GM12878 (cell line): ENCODE data around the gene NKAIN1. TPM values are rescaled to one million over a fixed set of nuclear protein-coding genes. Genes with fewer than 3 reads are reported as not detected.

Experiments
- ATAC-seq: fragments of 200-7000 bp; cut with Tn5 transposase; 3 replicates; pipeline ENCODE4 v1.9.1; 2020; ENCODE audit warnings: mild to moderate bottlenecking, moderate library complexity
- BruUV-seq: library from RNA; stranded (reverse); fragments of 400-500 nt; replicated peaks from 2 replicates; lab custom pipeline; 2021; lab: Mats Ljungman, UMichigan
- CTCF ChIA-PET: fragments of 300-600 bp; sonication (Branson Sonifier 250); formaldehyde crosslinking; extraction: SDS; loops from one replicate; lab custom pipeline; 2021; ENCODE audit warnings: inconsistent platforms; lab: Yijun Ruan, JAX
- POLR2A ChIA-PET: fragments of 350-600 bp; formaldehyde crosslinking; extraction: SDS; loops from one replicate; lab custom pipeline; 2021; ENCODE audit warnings: inconsistent platforms; lab: Charles Lee
- RAD21 ChIA-PET: fragments of 300-600 bp; sonication (Branson Sonifier 250); formaldehyde crosslinking; loops from one replicate; lab custom pipeline; 2023; ENCODE audit warnings: antibody characterized with exemption; ENCODE audit not compliant: unreplicated experiment; lab: Charles Lee
- SMC1A ChIA-PET: fragments of 300-600 bp; sonication (Branson Sonifier 250); formaldehyde crosslinking; loops from one replicate; lab custom pipeline; 2023; ENCODE audit not compliant: unreplicated experiment, uncharacterized antibody; lab: Charles Lee
- DNase-seq: peaks from one replicate; pipeline ENCODE4 v3.0.0-alpha.2; 2011; ENCODE audit warnings: low read depth, low spot score
- FAIRE-seq: peaks from 3 replicates; lab custom pipeline; 2011; peaks lifted over from hg19 to GRCh38; lab: Jason Lieb, UNC
- H2AFZ ChIP-seq: 2 replicates; pipeline ENCODE4 v1.6.0; 2011; ENCODE audit warnings: low read depth, low read length, control low read depth; ENCODE audit not compliant: control insufficient read depth
- H3K27ac ChIP-seq: 2 replicates; pipeline ENCODE4 v1.5.1; 2011; ENCODE audit warnings: control low read depth; ENCODE audit not compliant: control insufficient read depth, insufficient read depth
- H3K27me3 ChIP-seq, 2 experiments: replicated peaks in 1 of 2; 2 replicates each; pipeline versions ENCODE4 v1.6.0 to v1.6.1; 2011; ENCODE audit warnings: low read length in 1 of 2; ENCODE audit not compliant: control insufficient read depth in 2 of 2, insufficient read depth in 2 of 2
- H3K36me3 ChIP-seq, 2 experiments: 2 replicates each; pipeline ENCODE4 v1.5.1; 2011; ENCODE audit warnings: low read length in 1 of 2; ENCODE audit not compliant: control insufficient read depth in 2 of 2, insufficient read depth in 2 of 2
- H3K4me1 ChIP-seq: 2 replicates; pipeline ENCODE4 v1.6.1; 2011; ENCODE audit warnings: mild to moderate bottlenecking, low read length, moderate library complexity, mixed read lengths; ENCODE audit not compliant: control insufficient read depth, insufficient read depth
- H3K4me2 ChIP-seq: 2 replicates; pipeline ENCODE4 v1.6.0; 2011; ENCODE audit warnings: control low read depth; ENCODE audit not compliant: control insufficient read depth, insufficient read depth
- H3K4me3 ChIP-seq: fragments of 200-600 bp; sonication (generic); 2 replicates; pipeline ENCODE4 v1.5.1; 2016
- H3K79me2 ChIP-seq: 2 replicates; pipeline ENCODE4 v1.6.0; 2011; ENCODE audit warnings: low read length; ENCODE audit not compliant: control insufficient read depth, insufficient read depth
- H3K9ac ChIP-seq: 2 replicates; pipeline ENCODE4 v1.8.0; 2011; ENCODE audit warnings: low read length, control low read depth, mixed read lengths; ENCODE audit not compliant: control insufficient read depth, insufficient read depth
- H3K9me3 ChIP-seq: replicated peaks from 3 replicates; pipeline ENCODE4 v1.5.1; 2011; ENCODE audit warnings: mild to moderate bottlenecking, low read length; ENCODE audit not compliant: control insufficient read depth, insufficient read depth
- H4K20me1 ChIP-seq: 2 replicates; pipeline ENCODE4 v1.6.0; 2011; ENCODE audit not compliant: control insufficient read depth, insufficient read depth
- CEBPB ChIP-seq, 2 experiments: fragments of 150-350 bp in 1 of 2; IDR thresholded peaks; 2 replicates each; pipeline ENCODE4 v1.6.1; 2012 to 2014; ENCODE audit warnings: low read depth in 2 of 2, low read length in 2 of 2, borderline replicate concordance in 1 of 2, inconsistent platforms in 1 of 2
- FOXK2 ChIP-seq: fragments of 450-650 bp; IDR thresholded peaks from 2 replicates; pipeline ENCODE4 v1.6.1; 2017; ENCODE audit warnings: mild to moderate bottlenecking, moderate library complexity
- IKZF2 ChIP-seq, 2 experiments: fragments of 450-650 bp; IDR thresholded peaks; 2 replicates each; pipeline ENCODE4 v1.6.1; 2017; ENCODE audit warnings: mild to moderate bottlenecking in 2 of 2, moderate library complexity in 2 of 2
- MTA3 ChIP-seq: IDR thresholded peaks from 2 replicates; pipeline ENCODE4 v1.6.1; 2012; ENCODE audit warnings: low read length, inconsistent platforms, borderline replicate concordance
- SUZ12 ChIP-seq: fragments of 200-600 bp; sonication (generic); IDR thresholded peaks from one replicate; pipeline ENCODE4 v1.6.1; 2018; ENCODE audit warnings: antibody characterized with exemption, mild to moderate bottlenecking; ENCODE audit not compliant: unreplicated experiment
- USF1 ChIP-seq: IDR thresholded peaks from 2 replicates; pipeline ENCODE4 v1.6.1; 2011; ENCODE audit warnings: borderline replicate concordance, low read depth, mild to moderate bottlenecking, moderate library complexity, mixed read lengths, low read length; ENCODE audit not compliant: insufficient read depth; ENCODE audit errors: extremely low read length
- WGBS: methylation state at CpG from one replicate; pipeline ENCODE4 v1.1.6; 2016; ENCODE audit warnings: low lambda C conversion rate; ENCODE audit not compliant: insufficient replicate concordance, insufficient coverage; ENCODE audit errors: missing lambda C conversion rate; 5-methylcytosine and 5-hydroxymethylcytosine counted together
- in situ Hi-C: fragments of 300-500 bp; cut with MboI; formaldehyde crosslinking; loops from 9 replicates; pipeline ENCODE4 v1.14.3; 2018; ENCODE audit warnings: mixed read lengths
- intact Hi-C: fragments of 100-400 bp; cut with micrococcal nuclease; formaldehyde crosslinking; loops from one replicate; pipeline ENCODE4 v1.14.2; 2022; ENCODE audit not compliant: unreplicated experiment
- polyA plus RNA-seq, 11 experiments: library from polyadenylated mRNA; depleted of rRNA in 4 of 11; unstranded in 6 of 11; stranded (reverse) in 5 of 11; fragments of >200 nt; fragmentation: Nextera tagmentation in 4 of 11; fragmentation: Illumina TruSeq in 1 of 11; extraction: Ambion mirVana in 4 of 11; extraction: Trizol in 1 of 11; gene quantifications; 1 replicate in 1 of 11; 2 replicates in 10 of 11; pipeline versions ENCODE4 v1.2.1 to v1.2.3, GENCODE V29; 2011 to 2016; ENCODE audit warnings: inconsistent platforms in 2 of 11, missing spikeins in 2 of 11, low read depth in 1 of 11
- total RNA-seq, 4 experiments: library from RNA; depleted of rRNA in 3 of 4; stranded (reverse); fragments of >200 nt in 3 of 4; fragmentation: Illumina TruSeq in 1 of 4; extraction: Trizol in 1 of 4; gene quantifications; 2 replicates each; pipeline versions ENCODE4 v1.2.1 to v1.2.3, GENCODE V29; 2013 to 2021
- TF ChIP-seq, protein P1 (sequence below): fragments of 450-650 bp; IDR thresholded peaks from 2 replicates; pipeline ENCODE4 v1.6.1; 2017; ENCODE audit warnings: mild to moderate bottlenecking, moderate library complexity
- TF ChIP-seq, protein P2 (sequence below), 3 experiments: IDR thresholded peaks in 2 of 3; conservative IDR thresholded peaks in 1 of 3; 2 replicates each; pipeline ENCODE4 v1.5.1; 2011; ENCODE audit warnings: low read depth in 3 of 3, low read length in 3 of 3, mild to moderate bottlenecking in 3 of 3, control low read depth in 2 of 3, moderate library complexity in 2 of 3, inconsistent platforms in 1 of 3, mixed read lengths in 1 of 3; ENCODE audit not compliant: control insufficient read depth in 2 of 3, insufficient read depth in 1 of 3; ENCODE audit errors: extremely low read depth in 1 of 3

Gene NKAIN1
- total and polyA plus RNA-seq, 10 of the 15 experiments (the other 5 are each of a cell fraction or from before 2014, with no cell fraction given): not detected

DNA sequence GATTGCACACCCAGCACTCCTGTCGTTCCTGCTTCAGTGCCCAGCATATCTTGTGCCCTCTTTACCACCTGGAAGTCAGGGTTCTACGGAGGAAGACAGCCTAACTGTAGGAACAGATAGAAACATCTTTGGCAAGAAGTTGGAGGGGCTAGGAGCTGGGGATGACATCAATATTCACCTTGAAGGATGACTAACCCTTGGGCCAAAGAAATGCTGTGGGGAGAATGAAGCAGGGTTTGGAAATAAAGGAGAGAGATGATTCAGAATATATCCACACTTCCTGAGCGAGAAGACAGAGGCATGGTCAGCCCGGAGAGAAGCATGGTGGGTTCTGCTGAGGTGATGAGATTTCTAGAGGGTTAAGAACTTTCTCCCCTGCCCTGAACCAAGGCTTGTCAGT is 4.6 kb upstream of the NKAIN1 start (continued):
- TF ChIP-seq USF1: no peak

GRCh38 chr1:31243501-31244286 is 4.0 kb upstream of the NKAIN1 start:
- no peak for TF ChIP-seq MTA3
- TF ChIP-seq, protein P1, sequence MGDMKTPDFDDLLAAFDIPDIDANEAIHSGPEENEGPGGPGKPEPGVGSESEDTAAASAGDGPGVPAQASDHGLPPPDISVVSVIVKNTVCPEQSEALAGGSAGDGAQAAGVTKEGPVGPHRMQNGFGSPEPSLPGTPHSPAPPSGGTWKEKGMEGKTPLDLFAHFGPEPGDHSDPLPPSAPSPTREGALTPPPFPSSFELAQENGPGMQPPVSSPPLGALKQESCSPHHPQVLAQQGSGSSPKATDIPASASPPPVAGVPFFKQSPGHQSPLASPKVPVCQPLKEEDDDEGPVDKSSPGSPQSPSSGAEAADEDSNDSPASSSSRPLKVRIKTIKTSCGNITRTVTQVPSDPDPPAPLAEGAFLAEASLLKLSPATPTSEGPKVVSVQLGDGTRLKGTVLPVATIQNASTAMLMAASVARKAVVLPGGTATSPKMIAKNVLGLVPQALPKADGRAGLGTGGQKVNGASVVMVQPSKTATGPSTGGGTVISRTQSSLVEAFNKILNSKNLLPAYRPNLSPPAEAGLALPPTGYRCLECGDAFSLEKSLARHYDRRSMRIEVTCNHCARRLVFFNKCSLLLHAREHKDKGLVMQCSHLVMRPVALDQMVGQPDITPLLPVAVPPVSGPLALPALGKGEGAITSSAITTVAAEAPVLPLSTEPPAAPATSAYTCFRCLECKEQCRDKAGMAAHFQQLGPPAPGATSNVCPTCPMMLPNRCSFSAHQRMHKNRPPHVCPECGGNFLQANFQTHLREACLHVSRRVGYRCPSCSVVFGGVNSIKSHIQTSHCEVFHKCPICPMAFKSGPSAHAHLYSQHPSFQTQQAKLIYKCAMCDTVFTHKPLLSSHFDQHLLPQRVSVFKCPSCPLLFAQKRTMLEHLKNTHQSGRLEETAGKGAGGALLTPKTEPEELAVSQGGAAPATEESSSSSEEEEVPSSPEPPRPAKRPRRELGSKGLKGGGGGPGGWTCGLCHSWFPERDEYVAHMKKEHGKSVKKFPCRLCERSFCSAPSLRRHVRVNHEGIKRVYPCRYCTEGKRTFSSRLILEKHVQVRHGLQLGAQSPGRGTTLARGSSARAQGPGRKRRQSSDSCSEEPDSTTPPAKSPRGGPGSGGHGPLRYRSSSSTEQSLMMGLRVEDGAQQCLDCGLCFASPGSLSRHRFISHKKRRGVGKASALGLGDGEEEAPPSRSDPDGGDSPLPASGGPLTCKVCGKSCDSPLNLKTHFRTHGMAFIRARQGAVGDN: no peak
- TF ChIP-seq, protein P2, sequence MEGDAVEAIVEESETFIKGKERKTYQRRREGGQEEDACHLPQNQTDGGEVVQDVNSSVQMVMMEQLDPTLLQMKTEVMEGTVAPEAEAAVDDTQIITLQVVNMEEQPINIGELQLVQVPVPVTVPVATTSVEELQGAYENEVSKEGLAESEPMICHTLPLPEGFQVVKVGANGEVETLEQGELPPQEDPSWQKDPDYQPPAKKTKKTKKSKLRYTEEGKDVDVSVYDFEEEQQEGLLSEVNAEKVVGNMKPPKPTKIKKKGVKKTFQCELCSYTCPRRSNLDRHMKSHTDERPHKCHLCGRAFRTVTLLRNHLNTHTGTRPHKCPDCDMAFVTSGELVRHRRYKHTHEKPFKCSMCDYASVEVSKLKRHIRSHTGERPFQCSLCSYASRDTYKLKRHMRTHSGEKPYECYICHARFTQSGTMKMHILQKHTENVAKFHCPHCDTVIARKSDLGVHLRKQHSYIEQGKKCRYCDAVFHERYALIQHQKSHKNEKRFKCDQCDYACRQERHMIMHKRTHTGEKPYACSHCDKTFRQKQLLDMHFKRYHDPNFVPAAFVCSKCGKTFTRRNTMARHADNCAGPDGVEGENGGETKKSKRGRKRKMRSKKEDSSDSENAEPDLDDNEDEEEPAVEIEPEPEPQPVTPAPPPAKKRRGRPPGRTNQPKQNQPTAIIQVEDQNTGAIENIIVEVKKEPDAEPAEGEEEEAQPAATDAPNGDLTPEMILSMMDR (IDR thresholded peaks at IDR 0.05 in 2 of 3, conservative IDR thresholded peaks at IDR 0.05 in 1 of 3; ENCODE audit: control insufficient read depth in 2 of 3, extremely low read depth in 1 of 3, insufficient read depth in 1 of 3, low read depth in 3 of 3, low read length in 3 of 3): no peak
- no peak for TF ChIP-seq FOXK2
- no peak for TF ChIP-seq IKZF2 (IDR thresholded peaks at IDR 0.05)
- no peak for TF ChIP-seq SUZ12
- no peak for TF ChIP-seq CEBPB (IDR thresholded peaks at IDR 0.05; ENCODE audit: borderline replicate concordance in 1 of 2, low read depth in 2 of 2, low read length in 2 of 2)
- TF ChIP-seq, all 136 proteins: peak for 0
- 46% methylated on average over 10 of the region's 10 CpGs for WGBS
- H3K4me1 ChIP-seq: no peaks in the 10 kb centered on the region
- POLR2A ChIA-PET: no interaction called here
- CTCF ChIA-PET: no interaction called here
- in situ Hi-C loops: no loop called here
- H3K4me3 ChIP-seq: no peak overlapping the region
- ATAC-seq (no peak), FAIRE-seq (no peak), DNase-seq (no peak)
- H3K27me3 ChIP-seq: peaks cover 4 to 8% of the 10 kb centered on the region in 2 experiments; a peak in 3 of 4 replicates
- SMC1A ChIA-PET: no interaction called here
- RAD21 ChIA-PET: no interaction called here
- H3K9me3 ChIP-seq: no peaks in the 10 kb centered on the region
- intact Hi-C loops: no loop called here
- H3K79me2 ChIP-seq: no peaks in the 10 kb centered on the region
- no peak overlapping the region for H3K4me2 ChIP-seq
- H4K20me1 ChIP-seq: no peaks in the 10 kb centered on the region
- H3K27ac ChIP-seq: no peak overlapping the region
- no peak overlapping the region for H2AFZ ChIP-seq
- BruUV-seq: no TSS peak
- no peak overlapping the region for H3K9ac ChIP-seq
- no peaks in the 10 kb centered on the region for H3K36me3 ChIP-seq
